OCI-M1 (cell line): ENCODE data around the gene DISP2.
A peak's percentile ranks its signal among the peaks of the same experiment; 100 is the strongest.

ENCODE experiments used
- DNase-seq: peaks from one replicate; lab custom pipeline; 2025; lab: John Stamatoyannopoulos, UW

DISP2 gene

GRCh38 chr15:40328751-40329150 is 29.3 kb upstream of the DISP2 start:
- DNase-seq = no peak

- no peak for DNase-seq
Observed at GRCh38 chr15:40329804-40330203, 28.2 kb upstream of the DISP2 start.

- DNase-seq = peak; percentile 55
Observed at GRCh38 chr15:40330368-40330836, 27.6 kb upstream of the DISP2 start.

- no peak for DNase-seq
Observed at GRCh38 chr15:40331026-40331425, 27.0 kb upstream of the DISP2 start.

- DNase-seq = no peak
Observed at GRCh38 chr15:40331637-40332036, 26.4 kb upstream of the DISP2 start.

GRCh38 chr15:40332113-40332781 is 25.8 kb upstream of the DISP2 start:
- DNase-seq = no peak

- DNase-seq = peak; percentile 84
Observed at GRCh38 chr15:40333922-40334492, 24.0 kb upstream of the DISP2 start.

- no peak for DNase-seq
Observed at GRCh38 chr15:40334541-40334940, 23.5 kb upstream of the DISP2 start.

- no peak for DNase-seq
Observed at GRCh38 chr15:40334941-40335795, 22.9 kb upstream of the DISP2 start.

GRCh38 chr15:40335938-40336743 is 21.9 kb upstream of the DISP2 start:
- no peak for DNase-seq

GRCh38 chr15:40336744-40337122 is 21.3 kb upstream of the DISP2 start:
- peak; percentile 70 for DNase-seq

GRCh38 chr15:40337597-40337996 is 20.4 kb upstream of the DISP2 start:
- DNase-seq = no peak

GRCh38 chr15:40338041-40338657 is 19.9 kb upstream of the DISP2 start:
- peak; percentile 83 for DNase-seq

- DNase-seq = no peak
Observed at GRCh38 chr15:40338921-40339620, 18.9 kb upstream of the DISP2 start.

GRCh38 chr15:40339621-40339945 is 18.4 kb upstream of the DISP2 start:
- no peak for DNase-seq

- DNase-seq = no peak
Observed at GRCh38 chr15:40340038-40340739, 17.8 kb upstream of the DISP2 start.

GRCh38 chr15:40340740-40341400 is 17.1 kb upstream of the DISP2 start, which contains the start of gene CCDC9B:
CCDC9B (minus strand) TSS chr15:40340939; CDS start chr15:40340819, 120 bp downstream.
- DNase-seq = peak; percentile 49

GRCh38 chr15:40342416-40343320 is 15.4 kb upstream of the DISP2 start:
- DNase-seq = no peak

- DNase-seq = no peak
Observed at GRCh38 chr15:40343512-40343911, 14.5 kb upstream of the DISP2 start.
